Measurements from ENCODE around the gene CHTF8.

Gene CHTF8

GRCh38 chr16:69113216-69113615, 19.2 kb downstream of the CHTF8 start:
- no peak for DNase-seq (ENCODE audit: low read depth in 3 of 3)

GRCh38 chr16:69112285-69113129, 19.9 kb downstream of the CHTF8 start:
- DNase-seq (ENCODE audit: low read depth in 3 of 3): peak; percentile 33 to 53 (median 39)

GRCh38 chr16:69111876-69112230, 20.5 kb downstream of the CHTF8 start:
- no peak for DNase-seq (ENCODE audit: low read depth in 3 of 3)

- DNase-seq (ENCODE audit: low read depth in 3 of 3): no peak
These were observed 21.0 kb downstream of the CHTF8 start for GRCh38 chr16:69111216-69111875.

GRCh38 chr16:69110406-69110805, 22.0 kb downstream of the CHTF8 start:
- no peak for DNase-seq (ENCODE audit: low read depth in 3 of 3)

GRCh38 chr16:69109486-69110270, 22.7 kb downstream of the CHTF8 start:
- DNase-seq (ENCODE audit: low read depth in 3 of 3): no peak

GRCh38 chr16:69108905-69109252, 23.5 kb downstream of the CHTF8 start:
- no peak for DNase-seq (ENCODE audit: low read depth in 3 of 3)

- DNase-seq (ENCODE audit: low read depth in 3 of 3): no peak
These were observed 24.1 kb downstream of the CHTF8 start for GRCh38 chr16:69108064-69108904.

GRCh38 chr16:69107316-69107962, 24.9 kb downstream of the CHTF8 start:
- DNase-seq (ENCODE audit: low read depth in 3 of 3): no peak

GRCh38 chr16:69106491-69107315, 25.7 kb downstream of the CHTF8 start:
- no peak for DNase-seq (ENCODE audit: low read depth in 3 of 3)

- DNase-seq (ENCODE audit: low read depth in 3 of 3): no peak
These were observed 26.7 kb downstream of the CHTF8 start, which contains the start of gene HAS3 for GRCh38 chr16:69105501-69106361. Gene HAS3 (plus strand): TSS chr16:69105653. CDS start chr16:69109396, 3,743 bp downstream.

- no peak for DNase-seq (ENCODE audit: low read depth in 3 of 3)
These were observed 32.2 kb downstream of the CHTF8 start for GRCh38 chr16:69100071-69100691.

- no peak for DNase-seq (ENCODE audit: low read depth in 3 of 3)
These were observed 37.2 kb downstream of the CHTF8 start for GRCh38 chr16:69095193-69095592.

GRCh38 chr16:69094501-69094900, 37.9 kb downstream of the CHTF8 start:
- DNase-seq (ENCODE audit: low read depth in 3 of 3): no peak

GRCh38 chr16:69093974-69094373, 38.4 kb downstream of the CHTF8 start:
- DNase-seq (ENCODE audit: low read depth in 3 of 3): no peak

- no peak for DNase-seq (ENCODE audit: low read depth in 3 of 3)
These were observed 43.1 kb downstream of the CHTF8 start for GRCh38 chr16:69089091-69089910.

- DNase-seq (ENCODE audit: low read depth in 3 of 3): no peak
These were observed 43.7 kb downstream of the CHTF8 start for GRCh38 chr16:69088684-69089083.

GRCh38 chr16:69087161-69087581, 45.2 kb downstream of the CHTF8 start:
- DNase-seq (ENCODE audit: low read depth in 3 of 3): no peak
